Fibroblast of lung (primary cell): Measurements from ENCODE around the gene ANXA3. TPM values are rescaled to one million over a fixed set of nuclear protein-coding genes. Genes with fewer than 3 reads are reported as not detected.

Experiments
- DNase-seq, 2 donors: peaks; one replicate each; pipeline versions ENCODE4 v3.0.0 to v3.0.0-alpha.2; 2010; ENCODE audit warnings: low read depth in 2 of 2
- H2AFZ ChIP-seq: 2 replicates; pipeline ENCODE4 v1.5.1; 2012; ENCODE audit warnings: low read length, control low read depth, inconsistent platforms
- H3K27ac ChIP-seq: 2 replicates; pipeline ENCODE4 v1.5.1; 2011; ENCODE audit warnings: low read length, control low read depth; ENCODE audit not compliant: insufficient read depth
- H3K27me3 ChIP-seq: 2 replicates; pipeline ENCODE4 v1.5.1; 2011; ENCODE audit warnings: mild to moderate bottlenecking, low read length; ENCODE audit not compliant: control insufficient read depth, insufficient read depth
- H3K36me3 ChIP-seq: 2 replicates; pipeline ENCODE4 v1.5.1; 2011; ENCODE audit warnings: low read length; ENCODE audit not compliant: control insufficient read depth, insufficient read depth
- H3K4me1 ChIP-seq: 2 replicates; pipeline ENCODE4 v1.5.1; 2011; ENCODE audit warnings: low read length; ENCODE audit not compliant: control insufficient read depth, insufficient read depth; ENCODE audit errors: extremely low read depth
- H3K4me2 ChIP-seq: 2 replicates; pipeline ENCODE4 v1.5.1; 2011; ENCODE audit warnings: low read length, control low read depth; ENCODE audit not compliant: insufficient read depth; ENCODE audit errors: extremely low read depth
- H3K4me3 ChIP-seq, 4 experiments: fragments of 200-600 bp in 1 of 4; sonication (generic) in 1 of 4; replicated peaks in 1 of 4; 2 replicates each; pipeline ENCODE4 v1.5.1; 2011 to 2016; ENCODE audit warnings: low read length in 4 of 4, low read depth in 3 of 4, mild to moderate bottlenecking in 3 of 4, control low read depth in 2 of 4, inconsistent platforms in 1 of 4, mixed read lengths in 1 of 4; ENCODE audit not compliant: insufficient read depth in 1 of 4; ENCODE audit errors: control extremely low read depth in 1 of 4
- H3K79me2 ChIP-seq: 2 replicates; pipeline ENCODE4 v1.5.1; 2012; ENCODE audit warnings: mild to moderate bottlenecking, low read length, inconsistent platforms; ENCODE audit not compliant: control insufficient read depth, insufficient read depth
- H3K9ac ChIP-seq: 2 replicates; pipeline ENCODE4 v1.5.1; 2011; ENCODE audit warnings: mild to moderate bottlenecking, low read length, control low read depth; ENCODE audit not compliant: insufficient read depth
- H3K9me3 ChIP-seq: 2 replicates; pipeline ENCODE4 v1.5.1; 2012; ENCODE audit warnings: low read depth, low read length; ENCODE audit not compliant: control insufficient read depth, insufficient read depth
- H4K20me1 ChIP-seq: 2 replicates; pipeline ENCODE4 v1.5.1; 2011; ENCODE audit warnings: low read length; ENCODE audit not compliant: control insufficient read depth, insufficient read depth; ENCODE audit errors: extremely low read depth
- CTCF ChIP-seq, 2 donors: IDR thresholded peaks in 1 of 2; conservative IDR thresholded peaks in 1 of 2; 1 replicate in 1 of 2; 2 replicates in 1 of 2; pipeline ENCODE4 v1.5.1; 2011 to 2012; ENCODE audit warnings: low read length in 2 of 2, control low read depth in 1 of 2, inconsistent platforms in 1 of 2, low read depth in 1 of 2, mild to moderate bottlenecking in 1 of 2
- EZH2 ChIP-seq: IDR thresholded peaks from 2 replicates; pipeline ENCODE4 v1.5.1; 2012; ENCODE audit warnings: low read length, control low read depth, mild to moderate bottlenecking; ENCODE audit errors: missing control alignments
- polyA plus RNA-seq, 2 donors: library from polyadenylated mRNA; depleted of rRNA in 1 of 2; stranded (reverse) in 1 of 2; unstranded in 1 of 2; fragments of >200 nt; gene quantifications; 2 replicates each; pipeline ENCODE4 v1.2.1, GENCODE V29; 2011 to 2012; ENCODE audit warnings: missing spikeins in 1 of 2
- total RNA-seq: library from RNA; depleted of rRNA; stranded (reverse); fragments of >200 nt; gene quantifications from 2 replicates; pipeline ENCODE4 v1.2.1, GENCODE V29; 2014

ANXA3 gene
- total and polyA plus RNA-seq, 2 donors (not counting 1 experiment from before 2014, with no cell fraction given): 9.7 to 9.9 TPM

DNA sequence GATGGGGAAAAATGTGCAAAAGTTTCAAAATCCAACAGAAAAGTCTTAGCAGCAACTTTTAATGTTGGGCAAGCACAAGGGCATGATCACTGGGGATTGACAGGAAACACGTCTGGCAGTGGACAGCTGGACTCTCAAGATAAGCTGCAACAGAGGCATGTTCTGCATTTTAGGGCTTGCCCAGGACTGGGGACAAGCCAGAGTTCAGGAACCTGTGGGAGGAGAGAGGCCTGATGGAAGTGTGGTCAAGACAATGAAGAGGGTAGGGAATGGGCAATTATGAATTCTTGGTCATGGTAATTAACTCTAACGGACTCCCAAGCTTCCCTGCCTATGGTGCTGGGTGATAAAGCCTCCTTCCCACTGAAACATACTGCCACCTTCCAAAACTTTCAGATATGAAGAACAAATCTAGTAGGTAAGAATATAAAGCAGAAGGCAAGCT, 48.4 kb downstream of the ANXA3 start:
- Histone ChIP-seq H3K9ac (no peak overlapping the region), H4K20me1 (no peaks in the 10 kb centered on the region)
- TF ChIP-seq CTCF (conservative IDR thresholded peaks at IDR 0.05 in 1 of 2, IDR thresholded peaks at IDR 0.05 in 1 of 2; ENCODE audit: low read depth in 1 of 2, low read length in 2 of 2) (no peak), EZH2 (no peak)

DNA sequence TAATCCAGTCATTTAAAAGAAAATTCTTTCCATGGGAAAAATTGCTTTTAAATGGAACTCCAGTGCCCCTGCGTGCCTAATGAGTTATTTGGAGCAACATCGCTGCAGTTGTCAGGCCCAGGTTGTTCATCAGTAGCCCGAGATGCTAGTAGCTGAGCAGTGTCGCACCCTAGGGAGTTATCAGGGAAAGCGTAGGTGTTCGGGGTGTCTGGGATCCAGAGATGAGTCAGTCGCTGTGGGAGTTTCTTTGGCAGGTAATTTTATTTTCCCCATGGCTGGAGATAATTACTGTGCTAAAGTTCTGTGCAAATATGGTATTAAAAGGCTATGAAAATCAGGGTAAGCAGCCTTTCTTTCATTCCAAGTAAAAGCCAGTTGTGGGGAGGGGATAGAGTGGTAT, 49.4 kb downstream of the ANXA3 start:
- H3K9ac ChIP-seq: no peak overlapping the region
- no peak overlapping the region for H3K27ac ChIP-seq
- H3K4me3 ChIP-seq: no peak overlapping the region
- no peaks in the 10 kb centered on the region for H3K36me3 ChIP-seq
- H4K20me1 ChIP-seq: no peaks in the 10 kb centered on the region
- no peaks in the 10 kb centered on the region for H3K4me1 ChIP-seq
- TF ChIP-seq EZH2: no peak
- no peak for TF ChIP-seq CTCF (conservative IDR thresholded peaks at IDR 0.05 in 1 of 2, IDR thresholded peaks at IDR 0.05 in 1 of 2; ENCODE audit: low read depth in 1 of 2, low read length in 2 of 2)
- no peak overlapping the region for H3K4me2 ChIP-seq
- H3K79me2 ChIP-seq: no peaks in the 10 kb centered on the region
- peak in 1 of 2 donors; percentile 63 for DNase-seq
- H3K9me3 ChIP-seq: no peaks in the 10 kb centered on the region
- H3K27me3 ChIP-seq: no peaks in the 10 kb centered on the region
- H2AFZ ChIP-seq: no peak overlapping the region

More for the DNA sequence above, 48.4 kb downstream of the ANXA3 start:
- Histone ChIP-seq H3K27me3 (no peaks in the 10 kb centered on the region), H3K9me3 (no peaks in the 10 kb centered on the region), H2AFZ (no peak overlapping the region), H3K79me2 (no peaks in the 10 kb centered on the region), H3K27ac (no peak overlapping the region), H3K4me3 (no peak overlapping the region), H3K4me1 (no peaks in the 10 kb centered on the region), H3K4me2 (no peak overlapping the region), H3K36me3 (no peaks in the 10 kb centered on the region)
- no peak for DNase-seq

DNA sequence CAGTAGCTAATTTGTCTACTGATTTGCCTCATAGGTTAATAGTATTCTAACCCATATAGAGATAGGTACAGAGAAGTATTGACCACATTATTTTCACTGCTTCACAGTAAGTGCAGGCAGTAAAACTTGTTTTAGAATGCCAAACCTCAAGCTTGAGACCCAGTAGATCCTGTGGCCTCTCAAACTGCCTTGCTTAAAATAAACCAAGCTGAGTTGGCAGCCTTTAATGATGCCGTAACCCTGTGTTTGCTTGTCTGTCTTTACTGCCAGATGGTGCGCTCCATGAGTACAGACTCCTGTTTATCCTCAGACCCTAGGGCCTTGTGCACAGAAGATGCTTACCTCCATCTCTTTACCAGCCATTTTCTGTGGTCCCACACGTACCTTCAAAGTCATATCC, 50.8 kb downstream of the ANXA3 start:
- Histone ChIP-seq H3K9me3 (no peaks in the 10 kb centered on the region), H3K4me2 (no peak overlapping the region), H3K36me3 (no peaks in the 10 kb centered on the region), H2AFZ (no peak overlapping the region), H3K4me3 (no peak overlapping the region), H3K9ac (no peak overlapping the region), H3K27me3 (no peaks in the 10 kb centered on the region), H3K4me1 (no peaks in the 10 kb centered on the region), H4K20me1 (no peaks in the 10 kb centered on the region), H3K27ac (no peak overlapping the region), H3K79me2 (no peaks in the 10 kb centered on the region)
- DNase-seq: peak; percentile 25 to 34
- no peak for TF ChIP-seq CTCF (conservative IDR thresholded peaks at IDR 0.05 in 1 of 2, IDR thresholded peaks at IDR 0.05 in 1 of 2; ENCODE audit: low read depth in 1 of 2, low read length in 2 of 2)
- TF ChIP-seq EZH2: no peak
